GM21723 (cell line): ENCODE measurements around the gene BDH1.

Experiments used
- ATAC-seq: cut with Tn5 transposase; IDR thresholded peaks from one replicate; pipeline ENCODE4 v1.9.1; 2021; ENCODE audit warnings: mild to moderate bottlenecking, moderate library complexity; ENCODE audit not compliant: unreplicated experiment

The BDH1 gene

GRCh38 chr3:197552198-197552597 lies 3.6 kb downstream of the BDH1 start:
- no peak for ATAC-seq

- no peak for ATAC-seq
These were observed 5.3 kb downstream of the BDH1 start for GRCh38 chr3:197550489-197550888.

DNA sequence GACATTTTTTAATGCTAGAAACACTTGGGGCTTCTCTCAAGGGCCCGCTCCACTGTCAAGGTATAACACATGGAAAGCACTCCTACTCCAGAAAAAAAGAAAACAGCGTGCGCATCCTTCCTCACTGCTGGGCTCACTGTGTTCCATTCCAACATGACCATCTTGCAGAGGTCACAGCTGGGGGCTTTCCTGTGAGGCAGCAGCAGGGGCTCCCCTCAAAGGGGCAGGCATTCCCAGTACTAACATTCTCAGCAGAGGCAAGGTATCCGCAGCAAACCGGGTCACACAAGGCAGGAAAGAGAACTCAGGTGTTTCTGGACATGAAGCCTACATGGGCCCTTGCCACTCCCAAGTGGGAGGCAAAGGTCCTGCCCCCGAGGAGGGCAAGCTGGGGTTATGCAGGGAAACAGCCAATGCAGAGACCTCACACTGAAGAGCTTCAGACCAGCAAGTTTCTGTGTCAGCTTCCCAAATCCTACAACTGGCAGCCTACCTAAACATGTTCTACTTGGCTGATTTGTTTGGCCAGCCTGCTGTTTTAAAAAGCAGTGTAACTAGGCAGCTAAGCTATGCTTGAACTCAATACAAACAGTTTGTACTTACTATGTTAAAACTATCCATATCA lies 6.4 kb downstream of the BDH1 start:
- no peak for ATAC-seq

DNA sequence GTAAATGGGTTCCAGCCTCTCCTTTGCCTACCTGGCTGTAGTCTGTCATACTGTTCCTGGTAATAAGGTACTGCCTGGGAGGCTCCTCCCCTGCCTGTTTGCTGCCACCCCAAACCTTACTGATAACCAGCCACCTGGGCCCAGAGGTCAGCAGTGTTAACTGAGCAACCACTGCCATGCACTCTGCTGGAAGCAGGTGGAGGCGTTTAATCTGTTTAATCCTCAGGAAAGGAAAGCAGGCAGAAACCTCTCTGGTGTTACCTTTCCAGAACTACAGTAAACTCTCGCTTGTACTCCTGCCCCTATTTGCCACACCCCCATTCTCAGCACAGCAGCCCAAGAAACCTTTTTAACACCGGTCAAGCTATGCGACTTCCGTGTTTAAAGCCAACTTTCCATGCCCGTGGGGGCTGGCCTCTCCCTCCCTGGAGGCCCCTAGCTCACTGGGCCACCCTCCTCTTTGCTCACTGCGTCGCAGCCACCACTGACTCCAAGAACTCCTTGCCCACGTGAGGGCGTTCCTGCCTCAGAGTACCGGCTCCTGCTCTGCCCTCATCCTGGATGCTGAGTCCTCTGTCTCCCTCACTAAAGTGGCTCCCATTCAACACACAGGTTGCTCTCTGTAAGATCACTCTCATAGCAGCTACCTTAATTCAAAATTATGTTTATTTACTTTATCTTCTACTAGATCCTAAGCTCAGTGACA lies 8.3 kb downstream of the BDH1 start:
- ATAC-seq, result no peak

DNA sequence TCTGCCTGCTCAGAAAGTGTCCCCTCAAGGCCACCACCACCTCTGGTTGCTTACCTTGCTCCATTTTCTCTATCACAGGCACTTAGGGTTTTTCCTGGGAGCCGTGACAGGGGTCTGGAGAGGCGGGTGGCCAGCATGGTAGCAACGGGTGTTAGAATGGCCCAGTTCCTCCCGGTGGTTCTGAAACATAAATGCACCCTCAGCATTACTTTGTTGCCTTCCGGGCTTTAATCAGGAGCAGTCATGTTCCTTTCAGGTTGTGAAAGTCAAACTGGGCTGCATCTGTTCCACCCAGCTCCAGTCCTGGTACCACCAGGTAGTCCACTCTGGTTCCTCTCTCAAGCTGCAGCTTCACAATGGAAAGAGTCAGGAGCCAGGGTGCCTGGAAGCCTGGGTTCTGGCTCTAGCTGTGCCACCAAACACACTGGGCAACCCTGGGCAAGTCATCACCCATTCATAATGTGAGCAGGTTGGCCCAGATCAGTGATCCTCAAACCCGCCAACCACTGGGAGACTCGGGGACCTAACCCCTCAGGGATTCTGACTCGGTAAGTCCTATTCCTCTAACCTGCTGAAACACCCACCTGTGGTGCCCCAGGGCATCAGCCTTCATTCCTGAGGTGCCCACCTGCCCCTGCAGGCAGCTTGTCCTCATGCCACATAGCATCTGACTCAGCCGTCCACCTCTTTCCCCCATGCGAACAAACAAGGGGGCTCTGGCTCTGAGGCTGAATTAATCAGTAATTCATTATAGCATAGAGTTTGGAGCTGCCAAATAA lies 9.3 kb downstream of the BDH1 start:
- no peak for ATAC-seq

DNA sequence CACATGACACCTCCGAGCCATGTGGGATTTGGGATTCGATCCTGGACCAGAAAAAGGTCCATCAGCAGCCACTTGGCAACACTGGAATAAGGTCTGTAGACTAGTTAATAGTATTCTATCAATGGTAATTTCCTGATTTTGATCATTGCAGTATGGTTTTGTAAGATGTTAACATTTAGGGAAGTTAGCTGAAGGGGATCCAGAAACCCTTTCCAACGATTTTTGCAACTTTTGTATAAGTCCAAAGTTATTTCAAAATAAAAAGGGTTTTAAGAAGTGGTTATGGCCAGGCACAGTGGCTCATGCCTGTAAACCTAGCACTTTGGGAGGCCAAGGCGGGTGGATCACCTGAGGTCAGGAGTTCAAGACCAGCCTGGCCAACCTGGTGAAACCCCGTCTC lies 10.2 kb downstream of the BDH1 start:
- ATAC-seq, result no peak

DNA sequence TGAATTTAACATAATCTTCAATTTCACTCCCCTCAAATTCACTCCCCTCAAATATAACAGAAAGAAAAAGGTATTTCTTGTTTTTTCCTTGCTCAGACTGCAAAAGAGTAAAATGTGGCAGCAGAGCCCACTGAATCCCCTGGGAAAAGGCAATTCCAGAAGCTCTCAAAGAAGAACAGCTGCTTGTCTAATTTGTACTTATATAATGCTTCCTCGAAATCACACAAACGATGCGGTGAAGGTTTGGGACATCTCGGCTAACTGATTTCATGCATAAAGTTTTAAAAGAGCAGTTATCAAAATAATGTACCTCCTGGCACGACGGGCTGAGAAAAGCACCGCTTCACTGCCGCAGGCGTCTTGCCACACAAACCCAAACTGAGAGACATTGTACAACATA lies 10.7 kb downstream of the BDH1 start:
- no peak for ATAC-seq

DNA sequence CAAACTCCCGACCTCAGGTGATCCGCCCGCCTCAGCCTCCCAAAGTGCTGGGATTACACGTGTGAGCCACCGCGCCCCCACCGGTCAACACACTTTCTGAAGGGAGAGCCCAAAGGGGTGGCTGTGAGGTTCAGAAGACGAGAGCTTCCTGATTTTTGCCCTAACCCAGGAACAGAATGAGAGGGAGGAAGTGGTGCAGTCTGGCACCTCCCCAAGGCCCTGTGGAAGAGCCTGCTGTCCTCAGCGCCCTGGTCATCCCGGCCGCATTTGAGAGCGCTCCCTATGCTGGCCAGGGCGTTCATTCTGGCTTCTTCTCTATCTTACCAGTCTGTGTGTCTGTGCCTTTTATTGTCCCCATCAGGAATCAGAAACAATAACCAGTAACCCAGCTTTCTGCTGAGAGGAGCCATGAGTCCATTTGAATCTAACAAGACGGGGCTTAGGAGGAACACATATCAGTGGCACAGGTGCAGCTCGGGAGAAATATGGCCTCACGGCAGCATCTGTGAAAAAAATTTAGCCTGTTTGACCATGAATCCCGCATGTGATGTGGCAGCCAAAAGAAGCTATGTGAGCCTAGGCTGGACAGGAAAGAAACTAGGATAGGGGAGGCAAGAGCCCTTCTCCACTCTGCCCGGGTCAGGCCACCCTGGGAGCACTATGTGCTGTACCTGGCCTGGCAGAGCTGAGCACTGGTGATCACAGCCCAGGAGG lies 12.9 kb downstream of the BDH1 start:
- ATAC-seq, result no peak

DNA sequence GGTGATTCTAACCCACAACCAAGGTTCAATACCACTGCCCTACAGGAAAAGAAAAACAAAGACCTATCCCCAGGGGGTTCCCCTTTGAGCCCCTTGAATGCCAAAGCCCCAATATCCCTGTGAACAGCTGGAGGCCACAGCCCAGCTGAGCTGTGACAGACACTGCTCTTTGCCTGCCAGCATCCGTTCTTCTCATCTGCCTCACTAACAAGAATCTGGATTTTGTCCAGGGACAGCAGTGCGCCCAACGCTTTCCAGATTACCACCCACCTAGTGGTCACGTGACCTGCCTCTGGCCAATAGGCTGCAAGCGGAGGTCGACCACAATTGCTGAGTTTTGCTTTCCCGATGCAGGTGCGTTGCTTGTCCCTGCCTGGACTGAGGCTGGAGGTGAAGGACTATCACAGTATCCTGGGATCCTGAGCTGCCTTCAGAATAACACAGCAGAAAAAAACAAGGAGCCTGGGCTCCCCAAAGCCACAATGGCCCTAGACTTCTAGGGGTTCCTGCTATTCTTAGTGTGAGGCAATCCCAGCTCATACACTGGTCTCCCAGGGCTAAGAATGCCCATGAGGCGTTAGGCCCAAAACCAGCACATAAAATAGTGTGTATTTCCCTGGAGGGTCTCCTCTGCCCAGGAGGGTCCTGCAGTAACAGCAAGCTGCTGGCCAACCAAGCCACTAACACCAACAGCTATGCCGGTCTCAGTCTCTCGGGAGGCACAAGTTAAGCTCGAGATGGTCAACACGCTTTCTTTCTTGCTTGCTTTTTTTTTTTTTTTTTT lies 13.8 kb downstream of the BDH1 start:
- ATAC-seq, result no peak

GRCh38 chr3:197540961-197541377 lies 14.8 kb downstream of the BDH1 start:
- ATAC-seq, result no peak

GRCh38 chr3:197539651-197540051 lies 16.1 kb downstream of the BDH1 start:
- no peak for ATAC-seq

DNA sequence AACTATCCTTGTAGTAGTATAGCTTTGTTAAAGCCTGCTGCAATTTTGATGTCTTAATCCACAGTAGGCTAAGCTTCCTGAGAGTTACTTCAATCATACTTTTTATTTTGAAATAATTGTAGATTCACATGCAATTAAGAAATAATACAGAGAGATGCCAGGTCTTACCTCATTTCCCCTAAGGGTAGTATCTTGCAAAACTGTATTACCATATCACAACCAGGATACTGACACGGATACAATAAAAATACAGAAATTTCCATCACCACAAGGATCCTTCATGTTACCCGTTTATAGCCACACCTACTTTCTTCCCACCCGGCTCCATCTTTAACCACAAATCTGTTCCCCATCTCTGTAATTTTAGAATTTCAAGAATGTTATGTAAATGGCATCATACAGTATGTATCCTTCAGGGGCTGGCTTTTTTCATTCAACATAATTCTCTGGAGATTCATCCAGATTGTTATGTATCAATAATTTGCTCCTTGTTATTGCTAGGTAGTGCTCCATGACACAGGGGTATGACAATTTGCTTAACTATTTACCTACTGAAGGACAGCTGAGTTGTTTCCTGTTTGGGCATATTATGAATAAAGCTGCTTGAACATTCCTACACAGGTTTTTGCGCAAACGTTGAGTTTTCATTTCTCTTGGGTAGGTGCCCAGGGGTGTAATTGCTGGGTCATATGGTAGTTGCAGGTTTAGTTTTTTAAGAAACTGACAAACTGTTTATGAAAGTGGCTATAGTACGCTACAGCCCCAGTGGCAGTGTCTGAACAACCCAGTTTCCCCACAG lies 21.6 kb downstream of the BDH1 start:
- ATAC-seq, result no peak

GRCh38 chr3:197533396-197533795 lies 22.4 kb downstream of the BDH1 start:
- ATAC-seq, result no peak

- no peak for ATAC-seq
These were observed 23.4 kb downstream of the BDH1 start for GRCh38 chr3:197532388-197532787.

- no peak for ATAC-seq
These were observed 27.6 kb downstream of the BDH1 start for GRCh38 chr3:197528190-197528589.

DNA sequence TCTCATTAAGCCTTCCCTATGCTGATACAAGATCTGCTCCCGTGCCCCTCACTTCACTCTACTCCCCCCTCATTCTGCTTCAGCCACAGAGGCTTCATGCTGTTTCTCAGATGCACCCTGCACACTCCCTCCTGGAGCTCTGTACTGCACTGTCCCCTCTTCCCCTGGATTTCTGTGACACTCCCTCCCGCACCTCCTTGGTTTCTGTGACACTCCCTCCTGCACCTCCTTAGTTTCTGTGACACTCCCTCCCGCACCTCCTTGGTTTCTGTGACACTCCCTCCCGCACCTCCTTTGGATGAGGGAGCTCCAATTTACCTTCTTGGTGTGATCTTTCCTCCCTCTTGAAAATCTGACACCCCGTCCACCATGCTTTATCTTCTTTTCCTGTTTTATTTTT lies 28.2 kb downstream of the BDH1 start:
- no peak for ATAC-seq

- no peak for ATAC-seq
These were observed 30.1 kb downstream of the BDH1 start for GRCh38 chr3:197525706-197526105.

DNA sequence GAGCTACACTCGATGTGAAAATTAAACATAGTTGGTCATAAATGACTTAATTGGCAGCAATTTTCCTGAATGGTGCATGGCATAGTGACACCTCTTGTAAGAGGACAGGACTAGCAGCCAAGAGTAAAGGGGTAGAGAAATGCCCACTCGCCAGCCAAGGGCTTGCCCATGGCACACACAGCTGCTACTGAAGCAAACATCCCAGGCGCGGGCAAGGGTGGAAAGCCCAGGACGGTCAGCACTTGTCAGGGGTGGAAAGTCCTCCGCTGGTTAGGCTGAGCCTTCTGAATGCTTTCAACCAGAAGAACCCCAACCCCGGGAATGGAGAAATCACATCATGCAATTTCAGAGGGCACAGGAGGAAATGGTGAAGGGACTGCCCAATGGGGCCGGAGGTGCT lies 31.6 kb downstream of the BDH1 start:
- ATAC-seq, result no peak

GRCh38 chr3:197523526-197523925 lies 32.2 kb downstream of the BDH1 start:
- ATAC-seq, result no peak

GRCh38 chr3:197522881-197523441 lies 32.8 kb downstream of the BDH1 start:
- no peak for ATAC-seq
